Endodermal cell (in vitro differentiated cells): ENCODE data around the gene LRRFIP1. TPM values are rescaled to one million over a fixed set of nuclear protein-coding genes. Genes with fewer than 3 reads are reported as not detected.

ENCODE experiments used
- DNase-seq: peaks from one replicate; pipeline ENCODE4 v3.0.0-alpha.2; 2017
- H3K27ac ChIP-seq: 2 replicates; pipeline ENCODE4 v1.5.1; 2013; ENCODE audit warnings: mild to moderate bottlenecking, low read depth, low read length, moderate library complexity
- H3K27me3 ChIP-seq: 2 replicates; pipeline ENCODE4 v1.6.1; 2013; ENCODE audit warnings: mild to moderate bottlenecking, low read length, moderate library complexity; ENCODE audit not compliant: insufficient read depth, control insufficient read depth, poor library complexity, severe bottlenecking
- H3K36me3 ChIP-seq: 2 replicates; pipeline ENCODE4 v1.7.0; 2013; ENCODE audit warnings: mild to moderate bottlenecking, low read length, moderate library complexity; ENCODE audit not compliant: control insufficient read depth, insufficient read depth
- H3K4me1 ChIP-seq: one replicate; pipeline ENCODE4 v1.7.0; 2013; ENCODE audit warnings: low read length; ENCODE audit not compliant: control insufficient read depth, insufficient read depth
- H3K4me3 ChIP-seq: 2 replicates; pipeline ENCODE4 v1.5.1; 2013; ENCODE audit warnings: mild to moderate bottlenecking, low read length, moderate library complexity
- H3K9ac ChIP-seq: 2 replicates; pipeline ENCODE4 v1.6.1; 2013; ENCODE audit warnings: mild to moderate bottlenecking, low read length, moderate library complexity; ENCODE audit not compliant: poor library complexity, severe bottlenecking; ENCODE audit errors: extremely low read depth
- H3K9me3 ChIP-seq: 2 replicates; pipeline ENCODE4 v1.6.1; 2013; ENCODE audit warnings: mild to moderate bottlenecking, low read length, moderate library complexity; ENCODE audit not compliant: control insufficient read depth
- H3K27ac Mint-ChIP-seq: 2 replicates; pipeline ENCODE4 v1.8.0; 2020; ENCODE audit warnings: mixed read lengths
- H3K27me3 Mint-ChIP-seq: 2 replicates; pipeline ENCODE4 v1.8.0; 2021; ENCODE audit warnings: mild to moderate bottlenecking, mixed read lengths; ENCODE audit not compliant: insufficient read depth
- H3K36me3 Mint-ChIP-seq: 2 replicates; pipeline ENCODE4 v1.8.0; 2020; ENCODE audit warnings: low read depth, mixed read lengths
- H3K4me1 Mint-ChIP-seq: 2 replicates; pipeline ENCODE4 v1.8.0; 2020; ENCODE audit warnings: mixed read lengths
- H3K4me3 Mint-ChIP-seq: 2 replicates; pipeline ENCODE4 v1.8.0; 2020; ENCODE audit warnings: mild to moderate bottlenecking, moderate library complexity, mixed read lengths
- H3K9me3 Mint-ChIP-seq: 2 replicates; pipeline ENCODE4 v1.8.0; 2020; ENCODE audit warnings: mild to moderate bottlenecking, mixed read lengths
- CTCF ChIP-seq: fragments of 200-600 bp; sonication (generic); conservative IDR thresholded peaks from 2 replicates; pipeline ENCODE4 v1.5.0; 2021; ENCODE audit warnings: antibody characterized with exemption, mild to moderate bottlenecking
- WGBS, 2 experiments: methylation state at CpG; one replicate each; pipeline versions ENCODE4 v1.1.5 to v1.1.7; 2013; ENCODE audit warnings: missing lambda C conversion rate in 2 of 2, mixed read lengths in 1 of 2; ENCODE audit not compliant: insufficient coverage in 1 of 2, insufficient read length in 1 of 2; 5-methylcytosine and 5-hydroxymethylcytosine counted together
- total RNA-seq, 2 donors: library from RNA; stranded (reverse); fragmentation: NEBNext Ultra II Directional in 1 of 2; extraction: Animal tissue kit (Norgen Biotek cat#: 25700) in 1 of 2; gene quantifications; 2 replicates in 1 of 2; 3 replicates in 1 of 2; pipeline ENCODE4 v1.2.1, GENCODE V29; 2021

The LRRFIP1 gene
- total RNA-seq, 2 donors from 2014 or later: 102 to 132 TPM

- Histone ChIP-seq H3K4me1 (peaks cover 25% of the 10 kb centered on the region), H3K9ac (no peak overlapping the region), H3K36me3 (peaks cover 59% of the 10 kb centered on the region), H3K27ac (no peak overlapping the region), H3K4me3 (no peak overlapping the region), H3K9me3 (no peaks in the 10 kb centered on the region), H3K27me3 (no peaks in the 10 kb centered on the region)
- H3K27me3 Mint-ChIP-seq: no peaks in the 10 kb centered on the region
- no peaks in the 10 kb centered on the region for H3K9me3 Mint-ChIP-seq
- H3K4me1 Mint-ChIP-seq: peaks cover 32% of the 10 kb centered on the region
- TF ChIP-seq CTCF: no peak
- peaks cover 28% of the 10 kb centered on the region for H3K36me3 Mint-ChIP-seq
- WGBS, 2 experiments: 88 to 92% methylated on average over 8 to 10 of the region's 10 CpGs
- DNase-seq: peak; percentile 48
- H3K27ac Mint-ChIP-seq: peak overlapping the region; percentile 1
- H3K4me3 Mint-ChIP-seq: no peak overlapping the region
Measured at GRCh38 chr2:237732070-237732469, 104.7 kb downstream of the LRRFIP1 start.

- Mint-ChIP-seq H3K4me1 (peaks cover 32% of the 10 kb centered on the region), H3K27me3 (no peaks in the 10 kb centered on the region), H3K36me3 (peaks cover 35% of the 10 kb centered on the region), H3K4me3 (no peak overlapping the region), H3K27ac (peak overlapping the region; percentile 86), H3K9me3 (no peaks in the 10 kb centered on the region)
- no peak for TF ChIP-seq CTCF
- Histone ChIP-seq H3K36me3 (peaks cover 61% of the 10 kb centered on the region), H3K27me3 (no peaks in the 10 kb centered on the region), H3K4me1 (peaks cover 25% of the 10 kb centered on the region), H3K9ac (no peak overlapping the region), H3K4me3 (no peak overlapping the region), H3K27ac (peak overlapping the region; percentile 8), H3K9me3 (no peaks in the 10 kb centered on the region)
- DNase-seq: peak; percentile 65
- WGBS, 2 experiments: 71 to 76% methylated on average over 9 to 13 of the region's 13 CpGs
Measured at GRCh38 chr2:237732790-237733381, 105.5 kb downstream of the LRRFIP1 start.

GRCh38 chr2:237733677-237734300 lies 106.4 kb downstream of the LRRFIP1 start:
- H3K27ac Mint-ChIP-seq: peak overlapping the region; percentile 86
- H3K27me3 Mint-ChIP-seq: no peaks in the 10 kb centered on the region
- H3K4me3 Mint-ChIP-seq: no peak overlapping the region
- WGBS, 2 experiments: 66 to 71% methylated on average over 3 to 12 of the region's 13 CpGs
- no peaks in the 10 kb centered on the region for H3K9me3 ChIP-seq
- peaks cover 39% of the 10 kb centered on the region for H3K36me3 Mint-ChIP-seq
- H3K9ac ChIP-seq: no peak overlapping the region
- H3K4me1 Mint-ChIP-seq: peaks cover 33% of the 10 kb centered on the region
- H3K36me3 ChIP-seq: peaks cover 63% of the 10 kb centered on the region
- no peak for TF ChIP-seq CTCF
- no peaks in the 10 kb centered on the region for H3K9me3 Mint-ChIP-seq
- no peaks in the 10 kb centered on the region for H3K27me3 ChIP-seq
- no peak overlapping the region for H3K27ac ChIP-seq
- peaks cover 28% of the 10 kb centered on the region for H3K4me1 ChIP-seq
- DNase-seq: peak; percentile 82
- no peak overlapping the region for H3K4me3 ChIP-seq
